ENCODE results near the gene CEP162. TPM values are rescaled to one million over a fixed set of nuclear protein-coding genes. Genes with fewer than 3 reads are reported as not detected.
"Not testable (repeated sequence)": the region's sequence is repeated elsewhere in the genome, so short reads cannot be mapped to it uniquely, and the experiment has no call there.

CEP162 gene
- total RNA-seq, 1 donor from 2014 or later: 15.7 TPM

DNA sequence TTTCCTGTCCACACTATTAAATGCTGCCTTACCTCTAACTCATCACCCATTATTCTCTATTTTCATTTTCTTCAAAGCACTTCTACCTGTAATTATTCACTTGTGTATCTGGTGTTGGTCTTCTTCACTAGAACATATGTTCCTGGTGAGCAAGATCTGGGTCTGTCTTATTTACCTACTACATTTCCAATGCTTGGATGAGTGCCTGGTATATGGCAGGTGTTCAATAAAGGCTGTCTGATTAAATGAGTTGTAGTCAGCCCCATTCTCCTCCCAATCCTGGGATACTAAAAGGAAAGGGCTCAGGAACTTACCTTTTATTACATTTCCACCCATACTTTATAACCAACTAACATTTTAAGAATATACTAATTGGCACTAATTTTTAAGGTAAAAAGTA lies 61.0 kb downstream of the CEP162 start:
- Mint-ChIP-seq H3K4me3 (ENCODE audit: unreplicated experiment) (no peak overlapping the region), H3K27ac (ENCODE audit: unreplicated experiment) (no peak overlapping the region), H3K9me3 (ENCODE audit: unreplicated experiment) (peaks cover 1% of the 10 kb centered on the region), H3K36me3 (ENCODE audit: unreplicated experiment) (no peaks in the 10 kb centered on the region), H3K27me3 (ENCODE audit: unreplicated experiment) (no peaks in the 10 kb centered on the region), H3K4me1 (ENCODE audit: low read depth, unreplicated experiment) (peaks cover 5% of the 10 kb centered on the region)
- no peak for DNase-seq
- TF ChIP-seq, protein P1, sequence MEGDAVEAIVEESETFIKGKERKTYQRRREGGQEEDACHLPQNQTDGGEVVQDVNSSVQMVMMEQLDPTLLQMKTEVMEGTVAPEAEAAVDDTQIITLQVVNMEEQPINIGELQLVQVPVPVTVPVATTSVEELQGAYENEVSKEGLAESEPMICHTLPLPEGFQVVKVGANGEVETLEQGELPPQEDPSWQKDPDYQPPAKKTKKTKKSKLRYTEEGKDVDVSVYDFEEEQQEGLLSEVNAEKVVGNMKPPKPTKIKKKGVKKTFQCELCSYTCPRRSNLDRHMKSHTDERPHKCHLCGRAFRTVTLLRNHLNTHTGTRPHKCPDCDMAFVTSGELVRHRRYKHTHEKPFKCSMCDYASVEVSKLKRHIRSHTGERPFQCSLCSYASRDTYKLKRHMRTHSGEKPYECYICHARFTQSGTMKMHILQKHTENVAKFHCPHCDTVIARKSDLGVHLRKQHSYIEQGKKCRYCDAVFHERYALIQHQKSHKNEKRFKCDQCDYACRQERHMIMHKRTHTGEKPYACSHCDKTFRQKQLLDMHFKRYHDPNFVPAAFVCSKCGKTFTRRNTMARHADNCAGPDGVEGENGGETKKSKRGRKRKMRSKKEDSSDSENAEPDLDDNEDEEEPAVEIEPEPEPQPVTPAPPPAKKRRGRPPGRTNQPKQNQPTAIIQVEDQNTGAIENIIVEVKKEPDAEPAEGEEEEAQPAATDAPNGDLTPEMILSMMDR (IDR thresholded peaks at IDR 0.05; ENCODE audit: partially characterized antibody, unreplicated experiment): no peak

DNA sequence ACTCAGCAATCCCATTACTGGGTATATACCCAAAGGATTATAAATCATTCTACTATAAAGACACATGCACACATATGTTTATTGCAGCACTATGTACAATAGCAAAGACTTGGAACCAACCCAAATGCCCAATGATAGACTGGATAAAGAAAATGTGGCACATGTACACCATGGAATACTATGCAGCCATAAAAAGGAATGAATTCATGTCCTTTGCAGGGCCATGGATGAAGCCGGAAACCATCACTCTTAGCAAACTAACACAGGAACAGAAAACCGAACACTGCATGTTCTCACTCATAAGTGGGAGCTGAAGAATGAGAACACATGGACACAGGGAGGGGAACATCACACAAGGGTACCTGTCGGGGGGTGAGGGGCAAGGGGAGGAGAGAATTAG lies 63.1 kb downstream of the CEP162 start:
- H3K27me3 Mint-ChIP-seq (ENCODE audit: unreplicated experiment); H3K4me3 Mint-ChIP-seq (ENCODE audit: unreplicated experiment); H3K36me3 Mint-ChIP-seq (ENCODE audit: unreplicated experiment); H3K4me1 Mint-ChIP-seq (ENCODE audit: low read depth, unreplicated experiment); H3K27ac Mint-ChIP-seq (ENCODE audit: unreplicated experiment); DNase-seq; H3K9me3 Mint-ChIP-seq (ENCODE audit: unreplicated experiment): not testable (repeated sequence)

DNA sequence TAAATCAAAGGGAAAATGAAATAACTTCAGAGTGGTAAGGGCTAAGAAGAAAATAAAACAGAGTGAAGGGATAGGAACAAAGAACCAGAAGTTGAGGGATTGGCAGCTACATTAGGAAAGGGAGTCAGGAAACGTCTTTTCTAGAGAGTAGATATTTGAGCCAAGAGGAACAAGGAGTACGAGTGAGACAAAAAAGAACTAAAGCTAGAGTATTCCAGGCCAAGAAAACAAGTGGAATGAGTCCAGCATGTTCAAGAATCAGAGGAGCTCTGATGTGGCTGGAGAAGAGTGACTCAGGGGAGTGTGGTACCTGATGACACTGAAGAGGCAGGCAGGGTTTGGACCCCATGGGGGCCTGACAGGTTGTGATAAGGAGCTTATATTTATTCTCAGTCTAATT lies 66.3 kb downstream of the CEP162 start:
- peaks cover 4% of the 10 kb centered on the region for H3K4me1 Mint-ChIP-seq (ENCODE audit: low read depth, unreplicated experiment)
- H3K9me3 Mint-ChIP-seq (ENCODE audit: unreplicated experiment): peaks cover 1% of the 10 kb centered on the region
- TF ChIP-seq, protein P1 (IDR thresholded peaks at IDR 0.05; ENCODE audit: partially characterized antibody, unreplicated experiment): no peak
- no peaks in the 10 kb centered on the region for H3K36me3 Mint-ChIP-seq (ENCODE audit: unreplicated experiment)
- no peak overlapping the region for H3K27ac Mint-ChIP-seq (ENCODE audit: unreplicated experiment)
- H3K4me3 Mint-ChIP-seq (ENCODE audit: unreplicated experiment): no peak overlapping the region
- no peak for DNase-seq
- H3K27me3 Mint-ChIP-seq (ENCODE audit: unreplicated experiment): no peaks in the 10 kb centered on the region

DNA sequence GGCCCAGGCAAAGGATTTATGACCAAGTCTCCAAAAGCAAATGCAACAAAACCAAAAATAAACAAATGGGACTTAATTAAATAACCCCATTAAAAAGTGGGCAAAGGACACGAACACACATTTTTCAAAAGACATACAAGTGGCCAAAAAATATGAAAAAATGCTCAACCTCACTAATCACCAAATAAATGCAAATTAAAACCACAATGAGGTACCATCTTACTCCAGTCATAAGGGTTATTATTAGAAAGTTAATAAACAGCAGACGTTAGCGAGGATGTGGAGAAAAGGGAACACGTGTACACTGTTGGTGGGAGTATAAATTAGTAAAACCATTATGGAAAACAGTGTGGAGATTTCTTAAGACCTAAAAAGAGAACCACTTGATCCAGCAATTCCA lies 71.1 kb downstream of the CEP162 start:
- H3K4me3 Mint-ChIP-seq (ENCODE audit: unreplicated experiment): no peak overlapping the region
- DNase-seq: no peak
- H3K9me3 Mint-ChIP-seq (ENCODE audit: unreplicated experiment): no peaks in the 10 kb centered on the region
- H3K36me3 Mint-ChIP-seq (ENCODE audit: unreplicated experiment): no peaks in the 10 kb centered on the region
- no peaks in the 10 kb centered on the region for H3K27me3 Mint-ChIP-seq (ENCODE audit: unreplicated experiment)
- TF ChIP-seq, protein P1 (IDR thresholded peaks at IDR 0.05; ENCODE audit: partially characterized antibody, unreplicated experiment): no peak
- H3K27ac Mint-ChIP-seq (ENCODE audit: unreplicated experiment): no peak overlapping the region
- H3K4me1 Mint-ChIP-seq (ENCODE audit: low read depth, unreplicated experiment): peaks cover 16% of the 10 kb centered on the region

GRCh38 chr6:84151669-84152068 lies 75.8 kb downstream of the CEP162 start:
- Mint-ChIP-seq H3K4me3 (ENCODE audit: unreplicated experiment) (no peak overlapping the region), H3K4me1 (ENCODE audit: low read depth, unreplicated experiment) (peaks cover 27% of the 10 kb centered on the region), H3K27me3 (ENCODE audit: unreplicated experiment) (peaks cover 2% of the 10 kb centered on the region), H3K36me3 (ENCODE audit: unreplicated experiment) (no peaks in the 10 kb centered on the region), H3K27ac (ENCODE audit: unreplicated experiment) (peak overlapping the region; percentile 94), H3K9me3 (ENCODE audit: unreplicated experiment) (peaks cover 2% of the 10 kb centered on the region)
- DNase-seq: no peak
- TF ChIP-seq, protein P1 (IDR thresholded peaks at IDR 0.05; ENCODE audit: partially characterized antibody, unreplicated experiment): no peak

- no peak for DNase-seq
- Mint-ChIP-seq H3K4me1 (ENCODE audit: low read depth, unreplicated experiment) (peaks cover 27% of the 10 kb centered on the region), H3K36me3 (ENCODE audit: unreplicated experiment) (no peaks in the 10 kb centered on the region), H3K9me3 (ENCODE audit: unreplicated experiment) (peaks cover 2% of the 10 kb centered on the region), H3K4me3 (ENCODE audit: unreplicated experiment) (no peak overlapping the region), H3K27ac (ENCODE audit: unreplicated experiment) (peak overlapping the region; percentile 94), H3K27me3 (ENCODE audit: unreplicated experiment) (peaks cover 2% of the 10 kb centered on the region)
- TF ChIP-seq, protein P1 (IDR thresholded peaks at IDR 0.05; ENCODE audit: partially characterized antibody, unreplicated experiment): no peak
These were observed 76.7 kb downstream of the CEP162 start for GRCh38 chr6:84150705-84151104.
